GM08714 (cell line): Measurements from ENCODE around the gene WNT1.

Source experiments
- H3K4me3 ChIP-seq: fragments of 200-500 bp; sonication (Bioruptor generic); 2 replicates; pipeline ENCODE4 v1.5.1; 2014; ENCODE audit warnings: mild to moderate bottlenecking, low read length, inconsistent platforms
- ZNF274 ChIP-seq: IDR thresholded peaks from 2 replicates; pipeline ENCODE4 v1.6.1; 2012; ENCODE audit warnings: mild to moderate bottlenecking, low read depth, low read length

The WNT1 gene

DNA sequence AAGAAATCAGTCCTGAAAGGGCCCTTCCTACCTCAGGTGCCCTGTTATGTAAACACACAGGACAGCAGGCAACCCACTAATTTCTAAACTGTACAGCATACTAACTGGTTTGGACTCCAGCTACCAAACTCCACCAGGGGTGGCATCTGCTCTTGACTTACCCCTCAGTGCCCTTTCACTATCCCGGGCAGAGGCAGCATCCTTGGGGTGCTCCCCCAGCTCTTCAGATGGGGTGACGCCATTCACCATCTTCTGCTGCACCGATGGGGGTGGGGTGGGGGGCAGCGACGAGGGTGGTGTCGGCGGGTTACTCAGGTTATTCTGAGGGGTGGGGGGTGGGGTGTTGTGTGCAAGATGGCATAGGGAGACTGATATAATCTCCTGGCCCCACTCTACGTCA lies 52.0 kb downstream of the WNT1 start:
- TF ChIP-seq ZNF274 = no peak
- no peak overlapping the region for H3K4me3 ChIP-seq

DNA sequence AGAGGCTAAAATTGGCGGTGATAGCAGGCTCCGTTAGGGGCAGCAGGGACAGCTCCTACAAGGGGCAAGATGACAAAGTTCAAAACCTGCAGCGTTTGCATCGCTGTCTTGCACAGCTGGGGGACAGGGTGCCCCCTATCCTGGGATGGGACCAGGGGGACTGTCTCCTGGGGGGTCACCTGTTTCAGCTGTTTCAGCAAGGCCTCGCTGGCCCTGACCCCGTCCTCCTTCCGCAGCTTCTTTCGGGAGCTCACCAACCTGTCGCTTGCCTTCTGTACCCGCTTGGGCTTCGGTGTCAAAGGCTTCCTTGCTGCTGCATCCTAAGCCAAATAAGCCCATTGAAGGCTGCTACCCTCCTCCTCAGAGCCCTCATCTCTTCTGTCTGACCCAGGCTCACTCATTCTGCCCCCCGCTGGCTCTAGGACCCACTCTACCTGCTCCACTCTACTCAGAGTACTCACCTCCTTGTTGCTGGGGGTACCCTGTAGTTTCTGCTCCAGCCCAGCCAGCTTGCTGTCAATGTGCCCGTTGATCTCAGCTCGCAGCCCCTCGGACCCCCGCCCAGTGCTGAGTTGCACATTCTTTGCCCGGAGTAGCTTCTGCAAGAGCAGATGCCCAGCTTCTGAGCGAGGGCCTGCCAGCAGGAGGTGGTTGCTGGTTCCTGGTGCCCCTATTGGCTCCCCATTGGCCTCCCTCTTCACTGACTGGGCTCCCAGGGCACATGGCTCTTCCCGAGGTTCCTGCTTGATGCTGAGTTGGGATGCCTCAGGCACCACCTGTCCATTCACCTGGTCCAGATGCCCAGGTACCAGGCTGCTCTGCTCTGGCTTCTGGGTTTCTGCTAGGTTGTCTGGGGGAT lies 52.8 kb downstream of the WNT1 start:
- no peak for TF ChIP-seq ZNF274

GRCh38 chr12:49031573-49032161 lies 53.5 kb downstream of the WNT1 start:
- no peak overlapping the region for H3K4me3 ChIP-seq
- no peak for TF ChIP-seq ZNF274

More for the DNA sequence above, 52.8 kb downstream of the WNT1 start:
- no peak overlapping the region for H3K4me3 ChIP-seq
